GM12878 (cell line): ENCODE measurements around the gene CFLAR. TPM values are rescaled to one million over a fixed set of nuclear protein-coding genes. Genes with fewer than 3 reads are reported as not detected.
"Not testable (repeated sequence)": the region's sequence is repeated elsewhere in the genome, so short reads cannot be mapped to it uniquely, and the experiment has no call there.

Source experiments
- ATAC-seq: fragments of 200-7000 bp; cut with Tn5 transposase; 3 replicates; pipeline ENCODE4 v1.9.1; 2020; ENCODE audit warnings: mild to moderate bottlenecking, moderate library complexity
- BruUV-seq: library from RNA; stranded (reverse); fragments of 400-500 nt; replicated peaks from 2 replicates; lab custom pipeline; 2021; lab: Mats Ljungman, UMichigan
- CTCF ChIA-PET: fragments of 300-600 bp; sonication (Branson Sonifier 250); formaldehyde crosslinking; extraction: SDS; loops from one replicate; lab custom pipeline; 2021; ENCODE audit warnings: inconsistent platforms; lab: Yijun Ruan, JAX
- POLR2A ChIA-PET: fragments of 350-600 bp; formaldehyde crosslinking; extraction: SDS; loops from one replicate; lab custom pipeline; 2021; ENCODE audit warnings: inconsistent platforms; lab: Charles Lee
- RAD21 ChIA-PET: fragments of 300-600 bp; sonication (Branson Sonifier 250); formaldehyde crosslinking; loops from one replicate; lab custom pipeline; 2023; ENCODE audit warnings: antibody characterized with exemption; ENCODE audit not compliant: unreplicated experiment; lab: Charles Lee
- SMC1A ChIA-PET: fragments of 300-600 bp; sonication (Branson Sonifier 250); formaldehyde crosslinking; loops from one replicate; lab custom pipeline; 2023; ENCODE audit not compliant: unreplicated experiment, uncharacterized antibody; lab: Charles Lee
- DNase-seq: peaks from one replicate; pipeline ENCODE4 v3.0.0-alpha.2; 2011; ENCODE audit warnings: low read depth, low spot score
- FAIRE-seq: peaks from 3 replicates; lab custom pipeline; 2011; peaks lifted over from hg19 to GRCh38; lab: Jason Lieb, UNC
- H2AFZ ChIP-seq: 2 replicates; pipeline ENCODE4 v1.6.0; 2011; ENCODE audit warnings: low read depth, low read length, control low read depth; ENCODE audit not compliant: control insufficient read depth
- H3K27ac ChIP-seq: 2 replicates; pipeline ENCODE4 v1.5.1; 2011; ENCODE audit warnings: control low read depth; ENCODE audit not compliant: control insufficient read depth, insufficient read depth
- H3K27me3 ChIP-seq, 2 experiments: replicated peaks in 1 of 2; 2 replicates each; pipeline versions ENCODE4 v1.6.0 to v1.6.1; 2011; ENCODE audit warnings: low read length in 1 of 2; ENCODE audit not compliant: control insufficient read depth in 2 of 2, insufficient read depth in 2 of 2
- H3K36me3 ChIP-seq, 2 experiments: 2 replicates each; pipeline ENCODE4 v1.5.1; 2011; ENCODE audit warnings: low read length in 1 of 2; ENCODE audit not compliant: control insufficient read depth in 2 of 2, insufficient read depth in 2 of 2
- H3K4me1 ChIP-seq: 2 replicates; pipeline ENCODE4 v1.6.1; 2011; ENCODE audit warnings: mild to moderate bottlenecking, low read length, moderate library complexity, mixed read lengths; ENCODE audit not compliant: control insufficient read depth, insufficient read depth
- H3K4me2 ChIP-seq: 2 replicates; pipeline ENCODE4 v1.6.0; 2011; ENCODE audit warnings: control low read depth; ENCODE audit not compliant: control insufficient read depth, insufficient read depth
- H3K4me3 ChIP-seq: fragments of 200-600 bp; sonication (generic); 2 replicates; pipeline ENCODE4 v1.5.1; 2016
- H3K79me2 ChIP-seq: 2 replicates; pipeline ENCODE4 v1.6.0; 2011; ENCODE audit warnings: low read length; ENCODE audit not compliant: control insufficient read depth, insufficient read depth
- H3K9ac ChIP-seq: 2 replicates; pipeline ENCODE4 v1.8.0; 2011; ENCODE audit warnings: low read length, control low read depth, mixed read lengths; ENCODE audit not compliant: control insufficient read depth, insufficient read depth
- H3K9me3 ChIP-seq: replicated peaks from 3 replicates; pipeline ENCODE4 v1.5.1; 2011; ENCODE audit warnings: mild to moderate bottlenecking, low read length; ENCODE audit not compliant: control insufficient read depth, insufficient read depth
- H4K20me1 ChIP-seq: 2 replicates; pipeline ENCODE4 v1.6.0; 2011; ENCODE audit not compliant: control insufficient read depth, insufficient read depth
- IKZF2 ChIP-seq, 2 experiments: fragments of 450-650 bp; IDR thresholded peaks; 2 replicates each; pipeline ENCODE4 v1.6.1; 2017; ENCODE audit warnings: mild to moderate bottlenecking in 2 of 2, moderate library complexity in 2 of 2
- PBX3 ChIP-seq: IDR thresholded peaks from 2 replicates; pipeline ENCODE4 v1.6.1; 2011; ENCODE audit warnings: mild to moderate bottlenecking, low read depth, low read length, moderate library complexity; ENCODE audit not compliant: insufficient replicate concordance
- SPI1 ChIP-seq: IDR thresholded peaks from 2 replicates; pipeline ENCODE4 v1.6.1; 2011; ENCODE audit warnings: low read depth, mild to moderate bottlenecking, low read length, moderate library complexity, borderline replicate concordance; ENCODE audit not compliant: insufficient read depth
- WGBS: methylation state at CpG from one replicate; pipeline ENCODE4 v1.1.6; 2016; ENCODE audit warnings: low lambda C conversion rate; ENCODE audit not compliant: insufficient replicate concordance, insufficient coverage; ENCODE audit errors: missing lambda C conversion rate; 5-methylcytosine and 5-hydroxymethylcytosine counted together
- in situ Hi-C: fragments of 300-500 bp; cut with MboI; formaldehyde crosslinking; loops from 9 replicates; pipeline ENCODE4 v1.14.3; 2018; ENCODE audit warnings: mixed read lengths
- intact Hi-C: fragments of 100-400 bp; cut with micrococcal nuclease; formaldehyde crosslinking; loops from one replicate; pipeline ENCODE4 v1.14.2; 2022; ENCODE audit not compliant: unreplicated experiment
- polyA plus RNA-seq, 11 experiments: library from polyadenylated mRNA; depleted of rRNA in 4 of 11; unstranded in 6 of 11; stranded (reverse) in 5 of 11; fragments of >200 nt; fragmentation: Nextera tagmentation in 4 of 11; fragmentation: Illumina TruSeq in 1 of 11; extraction: Ambion mirVana in 4 of 11; extraction: Trizol in 1 of 11; gene quantifications; 1 replicate in 1 of 11; 2 replicates in 10 of 11; pipeline versions ENCODE4 v1.2.1 to v1.2.3, GENCODE V29; 2011 to 2016; ENCODE audit warnings: inconsistent platforms in 2 of 11, missing spikeins in 2 of 11, low read depth in 1 of 11
- total RNA-seq, 4 experiments: library from RNA; depleted of rRNA in 3 of 4; stranded (reverse); fragments of >200 nt in 3 of 4; fragmentation: Illumina TruSeq in 1 of 4; extraction: Trizol in 1 of 4; gene quantifications; 2 replicates each; pipeline versions ENCODE4 v1.2.1 to v1.2.3, GENCODE V29; 2013 to 2021

CFLAR gene
- total and polyA plus RNA-seq, 10 of the 15 experiments (the other 5 are each of a cell fraction or from before 2014, with no cell fraction given), result 80.6 to 181 (median 101) TPM

- ChIA-PET SMC1A (interaction anchor here (1.4 to 3.7 kb wide), 8 partner anchors 10 to 283 kb away, joined by 3 to 285 read pairs (median 14); partner anchors contain the start of gene CASP8), RAD21 (interaction anchor here (0.9 to 4.3 kb wide), 8 partner anchors 8 to 295 kb away, joined by 3 to 279 read pairs (median 13); partner anchors contain the start of genes CASP8, NIF3L1 and PPIL3), POLR2A (interaction anchor here (1.9 to 2.6 kb wide), 3 partner anchors 13 to 49 kb away, joined by 6 to 69 read pairs (median 10); no protein-coding TSS in a partner anchor), CTCF (interaction anchor here (1.6 to 4.4 kb wide), 12 partner anchors 12 to 283 kb away, joined by 4 to 390 read pairs (median 18); no protein-coding TSS in a partner anchor)
- FAIRE-seq, BruUV-seq, ATAC-seq, H3K36me3 ChIP-seq, in situ Hi-C loops, H3K79me2 ChIP-seq, H3K9ac ChIP-seq, intact Hi-C loops, DNase-seq, H3K9me3 ChIP-seq, H3K27ac ChIP-seq, H3K4me1 ChIP-seq, H4K20me1 ChIP-seq, H3K27me3 ChIP-seq, H2AFZ ChIP-seq: not testable (repeated sequence)
- WGBS, result 12% methylated on average over 6 of the region's 6 CpGs
- Histone ChIP-seq H3K4me3 (peak overlapping the region; percentile 61; the same call in 1 of the 2 replicates), H3K4me2 (peak overlapping the region; percentile 21; the same call in 1 of the 2 replicates)
Measured at GRCh38 chr2:201184248-201184647, 68.3 kb downstream of the CFLAR start.

GRCh38 chr2:201185863-201186262 lies 69.9 kb downstream of the CFLAR start:
- Histone ChIP-seq H4K20me1 (no peaks in the 10 kb centered on the region), H3K4me1 (no peaks in the 10 kb centered on the region), H3K27ac (no peak overlapping the region), H3K27me3 (no peaks in the 10 kb centered on the region; a peak in 2 of 4 replicates), H3K9ac (no peak overlapping the region; the same call in 1 of the 2 replicates), H3K9me3 (no peaks in the 10 kb centered on the region), H3K4me3 (no peak overlapping the region), H3K36me3 (no peaks in the 10 kb centered on the region)
- 49% methylated on average over 4 of the region's 4 CpGs for WGBS
- in situ Hi-C loops, result loop anchor here (5.0 kb wide), 2 partner anchors 41 to 176 kb away; no protein-coding TSS in a partner anchor
- POLR2A ChIA-PET, result interaction anchor here (1.1 kb wide), 3 partner anchors 8 to 48 kb away, joined by 3 to 5 read pairs (median 3); no protein-coding TSS in a partner anchor
- SMC1A ChIA-PET, result interaction anchor here (0.5 to 2.3 kb wide), 13 partner anchors 8 to 1201 kb away, joined by 3 to 46 read pairs (median 3); no protein-coding TSS in a partner anchor
- CTCF ChIA-PET, result interaction anchor here (0.9 to 5.0 kb wide), 8 partner anchors 8 to 179 kb away, joined by 3 to 52 read pairs (median 4); no protein-coding TSS in a partner anchor
- ATAC-seq, result 0 out of 3 replicates have a peak, but pooled peaks have one; percentile 13
- intact Hi-C loops, result no loop called here
- BruUV-seq, result no TSS peak
- TF ChIP-seq PBX3 (no peak), IKZF2 (IDR thresholded peaks at IDR 0.05) (no peak), SPI1 (peak; percentile 80; the same call in 1 of the 2 replicates)
- TF ChIP-seq, all 136 proteins: peak for 1
- FAIRE-seq (no peak), DNase-seq (no peak)
- Histone ChIP-seq H2AFZ (no peak overlapping the region), H3K4me2 (no peak overlapping the region), H3K79me2 (no peaks in the 10 kb centered on the region; the same call in 1 of the 2 replicates)
- RAD21 ChIA-PET, result interaction anchor here (0.5 to 3.2 kb wide), 7 partner anchors 8 to 96 kb away, joined by 3 to 42 read pairs (median 4); no protein-coding TSS in a partner anchor
